ENCODE measurements around the gene OR52E8. TPM values are rescaled to one million over a fixed set of nuclear protein-coding genes. Genes with fewer than 3 reads are reported as not detected.
A peak's percentile ranks its signal among the peaks of the same experiment; 100 is the strongest.

Gene OR52E8
- total and polyA plus RNA-seq, 10 of the 15 experiments (the other 5 are each of a cell fraction or from before 2014, with no cell fraction given), result not detected

GRCh38 chr11:5809122-5809519 is 48.4 kb downstream of the OR52E8 start:
- WGBS (ENCODE audit: insufficient coverage, insufficient replicate concordance, low lambda C conversion rate, missing lambda C conversion rate), result 10% methylated on average over 5 of the region's 5 CpGs
- BruUV-seq (replicated peaks), result no TSS peak
- no peaks in the 10 kb centered on the region for H3K9me3 ChIP-seq (replicated peaks; ENCODE audit: control insufficient read depth, insufficient read depth, low read length)
- intact Hi-C loops (cut with micrococcal nuclease; ENCODE audit: unreplicated experiment), result loop anchor here (2.0 to 5.0 kb wide), 5 partner anchors 82 to 684 kb away; partner anchors contain the start of gene OR51M1
- no peak overlapping the region for H3K27ac ChIP-seq (ENCODE audit: control insufficient read depth, insufficient read depth)
- in situ Hi-C loops (cut with MboI), result loop anchor here (5.0 kb wide), 1 partner anchor 337 kb away; no protein-coding TSS in a partner anchor
- DNase-seq (ENCODE audit: low read depth, low spot score) (no peak), FAIRE-seq (no peak), ATAC-seq (peak; percentile 57)
- RAD21 ChIA-PET (ENCODE audit: unreplicated experiment), result interaction anchor here (0.8 to 2.3 kb wide), 9 partner anchors 8 to 209 kb away, joined by 3 to 23 read pairs (median 5); partner anchors contain the start of genes TRIM22 and TRIM5
- H3K79me2 ChIP-seq (ENCODE audit: control insufficient read depth, insufficient read depth, low read length), result no peaks in the 10 kb centered on the region
- TF ChIP-seq POU2F2 (IDR thresholded peaks at IDR 0.05; ENCODE audit: borderline replicate concordance, low read depth, low read length) (no peak), YBX1 (IDR thresholded peaks at IDR 0.05) (no peak), FOS (IDR thresholded peaks at IDR 0.05; ENCODE audit: borderline replicate concordance, extremely low read depth, insufficient read length) (no peak), PAX5 (IDR thresholded peaks at IDR 0.05; ENCODE audit: borderline replicate concordance, low read depth, low read length) (no peak), RELA (IDR thresholded peaks at IDR 0.05; ENCODE audit: borderline replicate concordance, partially characterized antibody) (no peak), EP300 (IDR thresholded peaks at IDR 0.05; ENCODE audit: borderline replicate concordance in 1 of 2, control insufficient read depth in 1 of 2, low read depth in 2 of 2, low read length in 2 of 2) (no peak), ZZZ3 (IDR thresholded peaks at IDR 0.05; ENCODE audit: control insufficient read depth, insufficient read length, low read depth) (no peak), IKZF2 (IDR thresholded peaks at IDR 0.05) (no peak), NFXL1 (IDR thresholded peaks at IDR 0.05; ENCODE audit: borderline replicate concordance) (no peak), PML (IDR thresholded peaks at IDR 0.05; ENCODE audit: low read length) (no peak), MTA3 (IDR thresholded peaks at IDR 0.05; ENCODE audit: borderline replicate concordance, low read length) (no peak), ZNF274 (IDR thresholded peaks at IDR 0.05; ENCODE audit: insufficient read depth, insufficient read length) (no peak), FOXK2 (IDR thresholded peaks at IDR 0.05) (no peak)
- TF ChIP-seq, protein P1, sequence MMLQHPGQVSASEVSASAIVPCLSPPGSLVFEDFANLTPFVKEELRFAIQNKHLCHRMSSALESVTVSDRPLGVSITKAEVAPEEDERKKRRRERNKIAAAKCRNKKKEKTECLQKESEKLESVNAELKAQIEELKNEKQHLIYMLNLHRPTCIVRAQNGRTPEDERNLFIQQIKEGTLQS (IDR thresholded peaks at IDR 0.05; ENCODE audit: borderline replicate concordance, extremely low read depth, low read depth, low read length), result no peak
- POLR2A ChIA-PET, result interaction anchor here (0.6 kb wide), 1 partner anchor 182 kb away, joined by 3 read pairs; no protein-coding TSS in a partner anchor
- no peaks in the 10 kb centered on the region for H3K36me3 ChIP-seq (ENCODE audit: control insufficient read depth in 2 of 2, insufficient read depth in 2 of 2, low read length in 1 of 2)
- CTCF ChIA-PET, result interaction anchor here (0.7 to 3.2 kb wide), 15 partner anchors 9 to 544 kb away, joined by 3 to 23 read pairs (median 4); partner anchors contain the start of genes TRIM22 and TRIM5
- peak overlapping the region; percentile 44 for H3K9ac ChIP-seq (ENCODE audit: control insufficient read depth, insufficient read depth, low read length)
- SMC1A ChIA-PET (ENCODE audit: uncharacterized antibody, unreplicated experiment), result interaction anchor here (0.8 to 3.0 kb wide), 16 partner anchors 9 to 438 kb away, joined by 3 to 19 read pairs (median 4); partner anchors contain the start of gene TRIM5
- peak overlapping the region; percentile 78 for H3K4me2 ChIP-seq (ENCODE audit: control insufficient read depth, insufficient read depth)
- H4K20me1 ChIP-seq (ENCODE audit: control insufficient read depth, insufficient read depth), result no peaks in the 10 kb centered on the region
- H3K4me1 ChIP-seq (ENCODE audit: control insufficient read depth, insufficient read depth, low read length), result no peaks in the 10 kb centered on the region
- no peaks in the 10 kb centered on the region for H3K27me3 ChIP-seq (replicated peaks in 1 of 2; ENCODE audit: control insufficient read depth in 2 of 2, insufficient read depth in 2 of 2, low read length in 1 of 2)
- peak overlapping the region; percentile 68 for H3K4me3 ChIP-seq
- peak overlapping the region; percentile 74 for H2AFZ ChIP-seq (ENCODE audit: control insufficient read depth, low read depth, low read length)

Measured in GM12878 (cell line).